Suprapubic skin (tissue), 4 donors: Measurements from ENCODE around the gene MLLT10. TPM values are rescaled to one million over a fixed set of nuclear protein-coding genes. Genes with fewer than 3 reads are reported as not detected.

Experiments used
- DNase-seq, 2 donors: peaks; one replicate each; pipeline ENCODE4 v3.0.0-alpha.2; 2019; ENCODE audit warnings: low spot score in 2 of 2
- H3K27ac ChIP-seq: fragments of 200-600 bp; sonication (generic); one replicate; pipeline ENCODE4 v1.5.1; 2019
- H3K27me3 ChIP-seq: fragments of 200-600 bp; sonication (generic); one replicate; pipeline ENCODE4 v1.5.1; 2019
- H3K36me3 ChIP-seq: fragments of 200-600 bp; sonication (generic); one replicate; pipeline ENCODE4 v1.5.1; 2019
- H3K4me1 ChIP-seq: fragments of 200-600 bp; sonication (generic); one replicate; pipeline ENCODE4 v1.5.1; 2019
- H3K4me3 ChIP-seq: fragments of 200-600 bp; sonication (generic); one replicate; pipeline ENCODE4 v1.5.1; 2019; ENCODE audit warnings: mild to moderate bottlenecking
- H3K9me3 ChIP-seq: fragments of 200-600 bp; sonication (generic); one replicate; pipeline ENCODE4 v1.5.1; 2019
- EP300 ChIP-seq: sonication (generic); formaldehyde crosslinking; IDR thresholded peaks from one replicate; pipeline ENCODE4 v1.6.1; 2017; ENCODE audit warnings: antibody characterized with exemption
- POLR2A ChIP-seq, 2 donors: fragments of 450-650 bp; IDR thresholded peaks; one replicate each; pipeline ENCODE4 v1.6.1; 2017; ENCODE audit warnings: antibody characterized with exemption in 2 of 2, mild to moderate bottlenecking in 2 of 2, moderate library complexity in 2 of 2
- POLR2AphosphoS5 ChIP-seq, 3 donors: sonication (generic); formaldehyde crosslinking; IDR thresholded peaks; one replicate each; pipeline ENCODE4 v1.6.1; 2017; ENCODE audit warnings: antibody characterized with exemption in 3 of 3
- WGBS: methylation state at CpG from one replicate; pipeline ENCODE4 v1.1.5; 2018; 5-methylcytosine and 5-hydroxymethylcytosine counted together
- total RNA-seq, 4 donors: library from RNA; depleted of rRNA; stranded (reverse); fragments of >200 nt; gene quantifications; one replicate each; pipeline ENCODE4 v1.1.0, GENCODE V29; 2016
- TF ChIP-seq, protein P1 (sequence below), 2 donors: fragments of 200-600 bp in 1 of 2; fragments of 450-650 bp in 1 of 2; sonication (generic) in 1 of 2; IDR thresholded peaks; one replicate each; pipeline ENCODE4 v1.5.1; 2016 to 2019; ENCODE audit warnings: antibody characterized with exemption in 2 of 2, mild to moderate bottlenecking in 1 of 2, moderate library complexity in 1 of 2

MLLT10 gene
- total RNA-seq, 4 donors from 2014 or later: 58.0 to 97.8 (median 64.4) TPM

DNA sequence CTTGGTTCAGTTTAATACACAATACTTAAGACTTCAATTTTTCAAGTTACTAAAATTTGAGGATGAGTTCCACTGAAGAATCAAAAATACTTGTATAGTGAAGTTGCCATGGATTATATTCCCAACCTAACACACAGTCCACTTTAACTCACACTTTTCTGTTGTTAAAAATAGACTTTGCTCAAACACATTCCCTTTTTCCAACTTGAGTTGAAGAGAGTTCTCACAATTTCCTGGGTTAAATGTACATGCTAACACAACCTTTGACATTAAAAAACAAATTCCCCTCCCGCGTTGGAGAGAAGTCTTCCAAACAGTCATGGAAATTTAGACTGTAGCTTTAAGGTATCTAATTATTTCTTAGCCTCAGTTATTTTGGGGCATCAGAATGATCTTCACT is 35.7 kb upstream of the MLLT10 start:
- Histone ChIP-seq H3K4me3 (no peak overlapping the region), H3K4me1 (peaks cover 35% of the 10 kb centered on the region), H3K27me3 (no peaks in the 10 kb centered on the region), H3K36me3 (no peaks in the 10 kb centered on the region), H3K27ac (no peak overlapping the region), H3K9me3 (no peaks in the 10 kb centered on the region)
- DNase-seq: no peak
- 90% methylated on average over 2 of the region's 2 CpGs for WGBS
- TF ChIP-seq, protein P1, sequence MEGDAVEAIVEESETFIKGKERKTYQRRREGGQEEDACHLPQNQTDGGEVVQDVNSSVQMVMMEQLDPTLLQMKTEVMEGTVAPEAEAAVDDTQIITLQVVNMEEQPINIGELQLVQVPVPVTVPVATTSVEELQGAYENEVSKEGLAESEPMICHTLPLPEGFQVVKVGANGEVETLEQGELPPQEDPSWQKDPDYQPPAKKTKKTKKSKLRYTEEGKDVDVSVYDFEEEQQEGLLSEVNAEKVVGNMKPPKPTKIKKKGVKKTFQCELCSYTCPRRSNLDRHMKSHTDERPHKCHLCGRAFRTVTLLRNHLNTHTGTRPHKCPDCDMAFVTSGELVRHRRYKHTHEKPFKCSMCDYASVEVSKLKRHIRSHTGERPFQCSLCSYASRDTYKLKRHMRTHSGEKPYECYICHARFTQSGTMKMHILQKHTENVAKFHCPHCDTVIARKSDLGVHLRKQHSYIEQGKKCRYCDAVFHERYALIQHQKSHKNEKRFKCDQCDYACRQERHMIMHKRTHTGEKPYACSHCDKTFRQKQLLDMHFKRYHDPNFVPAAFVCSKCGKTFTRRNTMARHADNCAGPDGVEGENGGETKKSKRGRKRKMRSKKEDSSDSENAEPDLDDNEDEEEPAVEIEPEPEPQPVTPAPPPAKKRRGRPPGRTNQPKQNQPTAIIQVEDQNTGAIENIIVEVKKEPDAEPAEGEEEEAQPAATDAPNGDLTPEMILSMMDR (IDR thresholded peaks at IDR 0.05): no peak
- TF ChIP-seq POLR2AphosphoS5 (IDR thresholded peaks at IDR 0.05) (no peak), EP300 (no peak), POLR2A (IDR thresholded peaks at IDR 0.05) (no peak)

DNA sequence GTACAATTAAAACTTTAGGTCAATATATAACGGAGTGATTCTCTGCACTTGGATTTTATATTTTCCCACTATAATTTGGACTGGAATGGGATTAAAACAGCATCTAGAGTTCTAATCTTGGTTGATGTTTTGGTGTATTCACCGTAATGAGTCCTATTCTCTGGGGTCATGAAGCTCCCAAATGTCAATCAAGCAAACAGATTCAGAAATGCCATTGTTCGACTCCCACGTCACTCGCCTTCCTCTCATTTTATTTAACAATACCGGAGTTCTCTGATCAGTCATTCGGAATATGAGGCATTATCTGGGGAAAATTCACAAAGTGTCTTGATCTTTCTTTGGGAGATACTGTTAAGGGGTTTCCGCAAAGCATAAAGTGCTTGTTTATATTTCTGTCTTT is 35.0 kb upstream of the MLLT10 start:
- H3K4me1 ChIP-seq: peaks cover 31% of the 10 kb centered on the region
- no peaks in the 10 kb centered on the region for H3K9me3 ChIP-seq
- DNase-seq: no peak
- WGBS: 95% methylated on average over 8 of the region's 8 CpGs
- H3K27ac ChIP-seq: no peak overlapping the region
- H3K27me3 ChIP-seq: no peaks in the 10 kb centered on the region
- no peak for TF ChIP-seq POLR2A (IDR thresholded peaks at IDR 0.05)
- TF ChIP-seq EP300: no peak
- TF ChIP-seq, protein P1 (IDR thresholded peaks at IDR 0.05): no peak
- TF ChIP-seq POLR2AphosphoS5 (IDR thresholded peaks at IDR 0.05): no peak
- no peak overlapping the region for H3K4me3 ChIP-seq
- no peaks in the 10 kb centered on the region for H3K36me3 ChIP-seq

DNA sequence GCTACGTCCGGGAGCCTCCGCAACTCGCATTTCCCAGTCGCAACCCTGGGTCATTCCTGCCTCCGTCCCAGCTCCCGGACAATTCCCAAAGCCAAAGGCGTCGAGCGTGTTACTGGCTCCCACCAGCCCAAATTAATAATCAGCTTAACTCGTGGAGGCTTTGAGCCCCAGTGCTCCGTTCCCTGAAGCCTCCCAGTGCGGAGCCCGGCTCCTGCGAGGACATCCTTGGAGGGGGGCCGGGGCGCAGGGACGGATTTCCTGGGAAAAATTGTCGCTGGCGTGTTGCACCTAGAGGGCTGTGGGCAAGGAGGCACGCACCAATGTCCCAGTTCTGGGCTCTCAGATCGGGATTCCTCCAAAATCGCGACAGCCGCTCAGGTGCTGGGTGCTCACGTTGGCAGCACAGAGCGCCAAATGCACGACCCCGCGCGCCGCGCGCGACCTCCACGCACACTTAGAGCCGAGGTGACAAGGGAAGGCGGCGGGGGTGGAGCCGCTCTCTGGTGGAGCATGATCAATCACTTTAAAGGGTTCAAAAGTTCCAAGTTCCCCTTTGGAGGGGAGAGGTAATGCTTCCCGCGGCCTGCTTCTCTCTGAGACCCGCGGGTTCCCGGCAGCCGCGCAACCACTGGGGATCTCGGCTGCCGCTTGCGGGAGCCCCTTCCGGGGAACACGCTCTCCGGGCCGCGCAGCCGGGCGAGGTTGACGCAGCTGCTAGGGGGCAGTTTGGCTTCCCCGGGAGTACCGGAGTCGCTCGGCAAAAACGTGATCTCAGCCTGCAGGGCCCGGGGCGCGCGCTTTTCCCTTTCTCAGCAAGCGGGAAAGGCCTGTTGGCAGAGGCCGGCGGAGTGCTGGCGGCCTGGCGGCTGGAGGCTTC is 34.1 kb upstream of the MLLT10 start:
- H3K27me3 ChIP-seq: no peaks in the 10 kb centered on the region
- WGBS: 76% methylated on average over 46 of the region's 72 CpGs
- TF ChIP-seq, protein P1 (IDR thresholded peaks at IDR 0.05): no peak
- no peak for TF ChIP-seq POLR2AphosphoS5 (IDR thresholded peaks at IDR 0.05)
- no peaks in the 10 kb centered on the region for H3K36me3 ChIP-seq
- H3K27ac ChIP-seq: no peak overlapping the region
- no peak for DNase-seq
- H3K9me3 ChIP-seq: no peaks in the 10 kb centered on the region
- H3K4me3 ChIP-seq: peak overlapping the region; percentile 36
- H3K4me1 ChIP-seq: peaks cover 21% of the 10 kb centered on the region

DNA sequence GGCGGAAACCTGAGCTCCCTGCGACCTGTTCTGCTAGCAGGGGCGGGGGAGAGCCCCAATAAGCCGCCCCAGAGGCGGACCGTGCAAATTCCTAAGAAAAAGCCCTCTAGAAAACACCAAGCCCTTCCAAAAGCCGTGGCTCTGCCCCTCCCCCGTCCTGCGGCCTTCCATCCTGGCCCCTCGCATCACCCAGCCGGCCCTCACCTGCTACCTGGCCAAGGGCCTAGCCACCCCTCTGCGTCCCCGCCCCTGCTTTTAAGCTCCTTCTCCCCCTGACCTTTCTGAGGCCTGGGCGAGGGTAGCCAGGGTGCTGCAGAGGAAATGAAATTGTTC is 33.5 kb upstream of the MLLT10 start:
- TF ChIP-seq POLR2AphosphoS5 (IDR thresholded peaks at IDR 0.05): no peak
- no peak for TF ChIP-seq POLR2A (IDR thresholded peaks at IDR 0.05)
- no peak for TF ChIP-seq EP300
- TF ChIP-seq, protein P1 (IDR thresholded peaks at IDR 0.05): no peak
- Histone ChIP-seq H3K36me3 (no peaks in the 10 kb centered on the region), H3K27ac (no peak overlapping the region), H3K4me3 (peak overlapping the region; percentile 36), H3K27me3 (no peaks in the 10 kb centered on the region), H3K4me1 (peaks cover 17% of the 10 kb centered on the region), H3K9me3 (no peaks in the 10 kb centered on the region)
- 57% methylated on average over 11 of the region's 14 CpGs for WGBS
- DNase-seq: no peak

DNA sequence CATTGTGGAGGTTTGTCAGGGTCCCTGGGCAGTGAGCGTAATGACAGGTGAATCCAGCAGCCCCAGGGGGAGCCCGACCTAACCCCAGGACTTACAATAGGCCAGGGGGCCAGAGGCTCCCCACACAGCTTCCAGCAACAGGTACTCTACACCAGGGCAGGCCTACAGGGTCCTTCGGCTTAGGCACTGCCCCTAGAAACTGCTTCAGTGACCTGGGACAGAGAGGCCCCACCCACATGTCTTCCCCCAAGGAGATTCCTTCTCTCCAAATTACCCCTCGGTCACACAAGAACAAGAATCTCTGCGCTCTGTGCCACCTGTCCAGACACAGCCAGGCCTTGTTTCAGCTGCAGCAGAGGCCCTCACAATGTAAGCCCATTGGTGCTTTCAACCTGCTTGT is 32.9 kb upstream of the MLLT10 start:
- TF ChIP-seq POLR2A (IDR thresholded peaks at IDR 0.05) (no peak), POLR2AphosphoS5 (IDR thresholded peaks at IDR 0.05) (no peak), EP300 (no peak)
- TF ChIP-seq, protein P1 (IDR thresholded peaks at IDR 0.05): no peak
- no peak for DNase-seq
- 94% methylated on average over 5 of the region's 5 CpGs for WGBS

More for the DNA sequence above, 32.9 kb upstream of the MLLT10 start:
- H3K36me3 ChIP-seq: no peaks in the 10 kb centered on the region
- no peak overlapping the region for H3K4me3 ChIP-seq
- no peak overlapping the region for H3K27ac ChIP-seq
- H3K4me1 ChIP-seq: peaks cover 17% of the 10 kb centered on the region
- H3K27me3 ChIP-seq: no peaks in the 10 kb centered on the region
- H3K9me3 ChIP-seq: no peaks in the 10 kb centered on the region
